IMR-90 (cell line): ENCODE data around the gene MYL4. TPM values are rescaled to one million over a fixed set of nuclear protein-coding genes. Genes with fewer than 3 reads are reported as not detected.

Experiments
- ATAC-seq: fragments of 200-7000 bp; cut with Tn5 transposase; 2 replicates; pipeline ENCODE4 v1.9.1; 2020; ENCODE audit warnings: low read depth, mild to moderate bottlenecking, moderate library complexity
- BruUV-seq: library from RNA; stranded (reverse); fragments of 400-500 nt; replicated peaks from 2 replicates; lab custom pipeline; 2021; lab: Mats Ljungman, UMichigan
- CTCF ChIA-PET: fragments of 300-600 bp; formaldehyde crosslinking; extraction: SDS; loops from one replicate; lab custom pipeline; 2021; ENCODE audit warnings: antibody characterized with exemption; lab: Yijun Ruan, JAX
- POLR2A ChIA-PET: fragments of 300-600 bp; sonication (Branson Sonifier 250); formaldehyde crosslinking; loops from one replicate; lab custom pipeline; 2022; ENCODE audit warnings: antibody characterized with exemption; ENCODE audit not compliant: unreplicated experiment; lab: Charles Lee
- DNase-seq: peaks from one replicate; pipeline ENCODE4 v3.0.0; 2013
- H2AFZ ChIP-seq: replicated peaks from 2 replicates; pipeline ENCODE3; 2013; ENCODE audit warnings: low read length, mild to moderate bottlenecking; ENCODE audit not compliant: poor library complexity
- H2AK5ac ChIP-seq: 2 replicates; pipeline ENCODE4 v1.6.1; 2013; ENCODE audit warnings: low read depth, low read length, inconsistent platforms
- H2AK9ac ChIP-seq: replicated peaks from 2 replicates; pipeline ENCODE3; 2013; ENCODE audit warnings: mild to moderate bottlenecking, low read depth, low read length, moderate library complexity; ENCODE audit not compliant: poor library complexity
- H2BK120ac ChIP-seq: 2 replicates; pipeline ENCODE4 v1.6.1; 2013; ENCODE audit warnings: low read depth, low read length, inconsistent platforms
- H2BK15ac ChIP-seq: 3 replicates; pipeline ENCODE4 v1.6.1; 2013; ENCODE audit warnings: low read depth, low read length, inconsistent platforms
- H2BK20ac ChIP-seq: 2 replicates; pipeline ENCODE4 v1.6.1; 2013; ENCODE audit warnings: low read depth, mild to moderate bottlenecking, inconsistent platforms, low read length, moderate library complexity
- H2BK5ac ChIP-seq: 2 replicates; pipeline ENCODE4 v1.6.1; 2013; ENCODE audit warnings: mild to moderate bottlenecking, low read depth, low read length, inconsistent platforms; ENCODE audit not compliant: poor library complexity, severe bottlenecking
- H3K14ac ChIP-seq: replicated peaks from 2 replicates; pipeline ENCODE4 v1.6.1; 2013; ENCODE audit warnings: low read depth, low read length, inconsistent platforms
- H3K18ac ChIP-seq: 2 replicates; pipeline ENCODE4 v1.6.1; 2013; ENCODE audit warnings: low read depth, low read length, control low read depth
- H3K23ac ChIP-seq: 2 replicates; pipeline ENCODE4 v1.6.1; 2013; ENCODE audit warnings: low read depth, low read length, inconsistent platforms
- H3K27ac ChIP-seq: 2 replicates; pipeline ENCODE4 v1.5.1; 2013; ENCODE audit warnings: mild to moderate bottlenecking, control low read depth, low read length; ENCODE audit not compliant: insufficient read depth
- H3K27me3 ChIP-seq: 2 replicates; pipeline ENCODE4 v1.6.1; 2013; ENCODE audit warnings: low read length; ENCODE audit not compliant: control insufficient read depth, insufficient read depth
- H3K36me3 ChIP-seq: 2 replicates; pipeline ENCODE4 v1.6.1; 2013; ENCODE audit warnings: low read length, mixed read lengths; ENCODE audit not compliant: control insufficient read depth, insufficient read depth
- H3K4ac ChIP-seq: 2 replicates; pipeline ENCODE4 v1.6.1; 2013; ENCODE audit warnings: low read depth, low read length, inconsistent platforms
- H3K4me1 ChIP-seq: 2 replicates; pipeline ENCODE4 v1.6.1; 2013; ENCODE audit warnings: low read length, mixed read lengths; ENCODE audit not compliant: control insufficient read depth, insufficient read depth
- H3K4me2 ChIP-seq: 2 replicates; pipeline ENCODE4 v1.6.1; 2013; ENCODE audit warnings: low read depth, mild to moderate bottlenecking, control low read depth, low read length, moderate library complexity
- H3K4me3 ChIP-seq: 2 replicates; pipeline ENCODE4 v1.5.1; 2013; ENCODE audit warnings: low read depth, mild to moderate bottlenecking, control low read depth, low read length, moderate library complexity; ENCODE audit not compliant: insufficient read depth
- H3K56ac ChIP-seq: 2 replicates; pipeline ENCODE4 v1.6.1; 2013; ENCODE audit warnings: low read length, inconsistent platforms; ENCODE audit not compliant: insufficient read depth; ENCODE audit errors: extremely low read depth
- H3K79me1 ChIP-seq, 2 experiments: 2 replicates each; pipeline ENCODE4 v1.6.1; 2013; ENCODE audit warnings: low read length in 2 of 2, inconsistent platforms in 1 of 2, low read depth in 1 of 2
- H3K9ac ChIP-seq: 2 replicates; pipeline ENCODE4 v1.6.1; 2013; ENCODE audit warnings: low read depth, low read length, control low read depth
- H3K9me1 ChIP-seq: 2 replicates; pipeline ENCODE4 v1.6.1; 2013; ENCODE audit warnings: low read length, inconsistent platforms; ENCODE audit not compliant: insufficient read depth
- H3K9me3 ChIP-seq: 2 replicates; pipeline ENCODE4 v1.6.1; 2013; ENCODE audit warnings: low read length; ENCODE audit not compliant: control insufficient read depth, insufficient read depth
- H4K20me1 ChIP-seq: 2 replicates; pipeline ENCODE4 v1.6.1; 2013; ENCODE audit warnings: low read length, inconsistent platforms; ENCODE audit not compliant: insufficient read depth
- H4K5ac ChIP-seq: 2 replicates; pipeline ENCODE4 v1.6.1; 2013; ENCODE audit warnings: mild to moderate bottlenecking, low read depth, low read length, control low read depth
- H4K8ac ChIP-seq, 2 experiments: 2 replicates each; pipeline ENCODE4 v1.6.1; 2013; ENCODE audit warnings: low read depth in 2 of 2, low read length in 2 of 2, control low read depth in 1 of 2, inconsistent platforms in 1 of 2
- H4K91ac ChIP-seq: 2 replicates; pipeline ENCODE4 v1.6.1; 2013; ENCODE audit warnings: low read depth, low read length, inconsistent platforms; ENCODE audit not compliant: insufficient read depth
- BHLHE40 ChIP-seq: fragments of 150-350 bp; IDR thresholded peaks from 2 replicates; pipeline ENCODE4 v1.6.1; 2016; ENCODE audit warnings: mild to moderate bottlenecking, low read depth, low read length
- CEBPB ChIP-seq: IDR thresholded peaks from 2 replicates; pipeline ENCODE4 v1.6.1; 2012; ENCODE audit warnings: low read depth, low read length, improper control_type of control experiment
- CHD1 ChIP-seq: IDR thresholded peaks from 2 replicates; pipeline ENCODE4 v1.6.1; 2012; ENCODE audit warnings: low read depth, low read length, improper control_type of control experiment
- ELK1 ChIP-seq: fragments of 150-350 bp; IDR thresholded peaks from 2 replicates; pipeline ENCODE4 v1.6.1; 2016; ENCODE audit warnings: low read depth, mild to moderate bottlenecking, low read length, moderate library complexity, borderline replicate concordance
- FOS ChIP-seq: fragments of 150-350 bp; IDR thresholded peaks from 2 replicates; pipeline ENCODE4 v1.6.1; 2016; ENCODE audit warnings: low read depth, low read length
- MAFK ChIP-seq: IDR thresholded peaks from 2 replicates; pipeline ENCODE4 v1.6.1; 2012; ENCODE audit warnings: low read depth, low read length, improper control_type of control experiment
- MAZ ChIP-seq: IDR thresholded peaks from 2 replicates; pipeline ENCODE4 v1.6.1; 2012; ENCODE audit warnings: low read depth, mild to moderate bottlenecking, low read length, improper control_type of control experiment, moderate library complexity, borderline replicate concordance
- MXI1 ChIP-seq: IDR thresholded peaks from 2 replicates; pipeline ENCODE4 v1.6.1; 2012; ENCODE audit warnings: low read depth, mild to moderate bottlenecking, low read length, moderate library complexity, borderline replicate concordance
- NFE2L2 ChIP-seq: fragments of 150-350 bp; IDR thresholded peaks from 2 replicates; pipeline ENCODE4 v1.6.1; 2016; ENCODE audit warnings: low read depth, mild to moderate bottlenecking, low read length
- POLR2A ChIP-seq: IDR thresholded peaks from 2 replicates; pipeline ENCODE4 v1.6.1; 2012; ENCODE audit warnings: mild to moderate bottlenecking, low read depth, low read length
- RAD21 ChIP-seq: IDR thresholded peaks from 2 replicates; pipeline ENCODE4 v1.6.1; 2012; ENCODE audit warnings: low read length, improper control_type of control experiment
- RCOR1 ChIP-seq: IDR thresholded peaks from 2 replicates; pipeline ENCODE4 v1.6.1; 2012; ENCODE audit warnings: mild to moderate bottlenecking, low read length, improper control_type of control experiment; ENCODE audit not compliant: insufficient replicate concordance
- RFX5 ChIP-seq: IDR thresholded peaks from 2 replicates; pipeline ENCODE4 v1.8.0; 2012; ENCODE audit warnings: low read depth, mild to moderate bottlenecking, low read length, moderate library complexity
- SMC3 ChIP-seq: fragments of 150-350 bp; IDR thresholded peaks from 2 replicates; pipeline ENCODE4 v1.6.1; 2016; ENCODE audit warnings: low read depth, mild to moderate bottlenecking, antibody characterized with exemption, low read length, moderate library complexity
- WGBS, 2 experiments: methylation state at CpG; one replicate each; pipeline versions ENCODE4 v1.1.5 to v1.1.7; 2013; ENCODE audit warnings: missing lambda C conversion rate in 2 of 2; ENCODE audit not compliant: insufficient read length in 1 of 2; ENCODE audit errors: extremely low coverage in 2 of 2; 5-methylcytosine and 5-hydroxymethylcytosine counted together
- dilution Hi-C: fragments of 300-500 bp; cut with HindIII; formaldehyde crosslinking; loops from one replicate; pipeline ENCODE4 v1.14.3; 2018; ENCODE audit warnings: low sequenced_read_pairs; ENCODE audit not compliant: unreplicated experiment
- in situ Hi-C: fragments of 300-500 bp; cut with MboI; formaldehyde crosslinking; loops from 3 replicates; pipeline ENCODE4 v1.14.3; 2019; ENCODE audit warnings: low sequenced_read_pairs, inconsistent platforms, mixed read lengths
- intact Hi-C: fragments of 100-400 bp; cut with micrococcal nuclease; formaldehyde crosslinking; loops from 2 replicates; pipeline ENCODE4 v1.10.0; 2022
- polyA plus RNA-seq, 3 experiments: library from polyadenylated mRNA; depleted of rRNA; stranded (reverse); fragments of >200 nt; gene quantifications; 2 replicates each; pipeline ENCODE4 v1.2.3, GENCODE V29; 2012; ENCODE audit warnings: low replicate concordance in 1 of 3
- total RNA-seq: library from RNA; depleted of rRNA; stranded (reverse); fragments of >200 nt; gene quantifications from 2 replicates; pipeline ENCODE4 v1.2.3, GENCODE V29; 2012
- TF ChIP-seq, protein P1 (sequence below): conservative IDR thresholded peaks from 2 replicates; pipeline ENCODE4 v1.5.1; 2012; ENCODE audit warnings: mild to moderate bottlenecking, low read depth, low read length, improper control_type of control experiment
- TF ChIP-seq, protein P2 (sequence below): fragments of 150-350 bp; IDR thresholded peaks from 2 replicates; pipeline ENCODE4 v1.6.1; 2017; ENCODE audit warnings: mild to moderate bottlenecking, antibody characterized with exemption, low read length, low read depth

The MYL4 gene
- total and polyA plus RNA-seq, 2 of the 4 experiments (the other 2 are of a cell fraction): not detected

GRCh38 chr17:47162013-47162622 is 47.0 kb upstream of the MYL4 start:
- no CpG with 5 or more reads among the region's 2 CpGs for WGBS, 2 experiments
- Histone ChIP-seq H2AK9ac (no peak overlapping the region), H3K79me1 (peaks cover 18 to 34% of the 10 kb centered on the region in 2 experiments), H2AK5ac (no peak overlapping the region), H3K36me3 (peaks cover 34% of the 10 kb centered on the region), H3K9ac (no peak overlapping the region), H3K14ac (no peak overlapping the region), H2BK15ac (no peak overlapping the region), H2AFZ (no peak overlapping the region), H4K5ac (no peak overlapping the region), H3K27me3 (no peaks in the 10 kb centered on the region), H2BK20ac (no peak overlapping the region), H3K4me3 (no peak overlapping the region), H4K8ac (no peak overlapping the region), H3K27ac (no peak overlapping the region), H3K4ac (no peak overlapping the region), H2BK5ac (no peak overlapping the region), H3K4me2 (no peak overlapping the region), H3K9me3 (no peaks in the 10 kb centered on the region), H3K18ac (no peak overlapping the region), H3K4me1 (no peaks in the 10 kb centered on the region), H4K20me1 (peaks cover 9% of the 10 kb centered on the region), H3K56ac (no peak overlapping the region), H3K23ac (no peak overlapping the region), H3K9me1 (no peaks in the 10 kb centered on the region), H4K91ac (no peak overlapping the region), H2BK120ac (no peak overlapping the region)
- CTCF ChIA-PET: no interaction called here
- TF ChIP-seq RCOR1 (no peak), FOS (no peak), RFX5 (no peak), ELK1 (no peak), MXI1 (no peak), MAZ (no peak), BHLHE40 (no peak), RAD21 (no peak), CHD1 (no peak), POLR2A (no peak), SMC3 (no peak), MAFK (no peak), NFE2L2 (no peak), CEBPB (no peak)
- TF ChIP-seq, protein P1, sequence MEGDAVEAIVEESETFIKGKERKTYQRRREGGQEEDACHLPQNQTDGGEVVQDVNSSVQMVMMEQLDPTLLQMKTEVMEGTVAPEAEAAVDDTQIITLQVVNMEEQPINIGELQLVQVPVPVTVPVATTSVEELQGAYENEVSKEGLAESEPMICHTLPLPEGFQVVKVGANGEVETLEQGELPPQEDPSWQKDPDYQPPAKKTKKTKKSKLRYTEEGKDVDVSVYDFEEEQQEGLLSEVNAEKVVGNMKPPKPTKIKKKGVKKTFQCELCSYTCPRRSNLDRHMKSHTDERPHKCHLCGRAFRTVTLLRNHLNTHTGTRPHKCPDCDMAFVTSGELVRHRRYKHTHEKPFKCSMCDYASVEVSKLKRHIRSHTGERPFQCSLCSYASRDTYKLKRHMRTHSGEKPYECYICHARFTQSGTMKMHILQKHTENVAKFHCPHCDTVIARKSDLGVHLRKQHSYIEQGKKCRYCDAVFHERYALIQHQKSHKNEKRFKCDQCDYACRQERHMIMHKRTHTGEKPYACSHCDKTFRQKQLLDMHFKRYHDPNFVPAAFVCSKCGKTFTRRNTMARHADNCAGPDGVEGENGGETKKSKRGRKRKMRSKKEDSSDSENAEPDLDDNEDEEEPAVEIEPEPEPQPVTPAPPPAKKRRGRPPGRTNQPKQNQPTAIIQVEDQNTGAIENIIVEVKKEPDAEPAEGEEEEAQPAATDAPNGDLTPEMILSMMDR: no peak
- TF ChIP-seq, protein P2, sequence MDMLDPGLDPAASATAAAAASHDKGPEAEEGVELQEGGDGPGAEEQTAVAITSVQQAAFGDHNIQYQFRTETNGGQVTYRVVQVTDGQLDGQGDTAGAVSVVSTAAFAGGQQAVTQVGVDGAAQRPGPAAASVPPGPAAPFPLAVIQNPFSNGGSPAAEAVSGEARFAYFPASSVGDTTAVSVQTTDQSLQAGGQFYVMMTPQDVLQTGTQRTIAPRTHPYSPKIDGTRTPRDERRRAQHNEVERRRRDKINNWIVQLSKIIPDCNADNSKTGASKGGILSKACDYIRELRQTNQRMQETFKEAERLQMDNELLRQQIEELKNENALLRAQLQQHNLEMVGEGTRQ: no peak
- in situ Hi-C loops (loop anchor here (25.0 kb wide), 1 partner anchor 450 kb away; no protein-coding TSS in a partner anchor), dilution Hi-C loops (no loop called here), intact Hi-C loops (loop anchor here (5.0 kb wide), 1 partner anchor 35 kb away; no protein-coding TSS in a partner anchor)
- ATAC-seq: no peak
- no TSS peak for BruUV-seq
- POLR2A ChIA-PET: no interaction called here
- DNase-seq: no peak
